H9 (cell line): ENCODE measurements around the gene ZNF680. TPM values are rescaled to one million over a fixed set of nuclear protein-coding genes. Genes with fewer than 3 reads are reported as not detected.

Experiments used
- DNase-seq: peaks from one replicate; pipeline ENCODE4 v3.0.0-alpha.2; 2017
- H2AFZ ChIP-seq: one replicate; pipeline ENCODE4 v1.6.1; 2013; ENCODE audit warnings: mild to moderate bottlenecking, low read length, control low read depth, moderate library complexity
- H2AK5ac ChIP-seq: 2 replicates; pipeline ENCODE4 v1.6.1; 2013; ENCODE audit warnings: low read length, control low read depth, mixed read lengths; ENCODE audit not compliant: insufficient read length
- H2BK120ac ChIP-seq: one replicate; pipeline ENCODE4 v1.6.1; 2013; ENCODE audit warnings: low read depth, mild to moderate bottlenecking, low read length, control low read depth, inconsistent platforms; ENCODE audit not compliant: poor library complexity, severe bottlenecking
- H2BK12ac ChIP-seq: 2 replicates; pipeline ENCODE4 v1.6.1; 2013; ENCODE audit warnings: low read length, control low read depth, mixed read lengths, low read depth; ENCODE audit not compliant: insufficient read length
- H2BK15ac ChIP-seq: 2 replicates; pipeline ENCODE4 v1.6.1; 2013; ENCODE audit warnings: low read depth, low read length, control low read depth
- H2BK20ac ChIP-seq: one replicate; pipeline ENCODE4 v1.6.1; 2013; ENCODE audit warnings: low read depth, mild to moderate bottlenecking, low read length, control low read depth, inconsistent platforms; ENCODE audit not compliant: poor library complexity, severe bottlenecking
- H2BK5ac ChIP-seq: 2 replicates; pipeline ENCODE4 v1.6.1; 2013; ENCODE audit warnings: low read length, control low read depth, mixed read lengths; ENCODE audit not compliant: insufficient read length
- H3K14ac ChIP-seq: 2 replicates; pipeline ENCODE4 v1.6.1; 2013; ENCODE audit warnings: low read length, control low read depth; ENCODE audit not compliant: insufficient read depth
- H3K18ac ChIP-seq: 2 replicates; pipeline ENCODE4 v1.6.1; 2013; ENCODE audit warnings: low read depth, mild to moderate bottlenecking, mixed read lengths, low read length, control low read depth; ENCODE audit not compliant: insufficient read length
- H3K23ac ChIP-seq: 2 replicates; pipeline ENCODE4 v1.6.1; 2013; ENCODE audit warnings: low read length, control low read depth, mixed read lengths, low read depth; ENCODE audit not compliant: insufficient read length
- H3K23me2 ChIP-seq: 2 replicates; pipeline ENCODE4 v1.6.1; 2013; ENCODE audit warnings: low read depth, mild to moderate bottlenecking, mixed read lengths, low read length, control low read depth; ENCODE audit not compliant: insufficient read length, poor library complexity, severe bottlenecking
- H3K27ac ChIP-seq: 2 replicates; pipeline ENCODE4 v1.5.1; 2013; ENCODE audit warnings: low read length, control low read depth, mixed read lengths, low read depth; ENCODE audit not compliant: insufficient read length
- H3K27me3 ChIP-seq: 2 replicates; pipeline ENCODE4 v1.6.1; 2013; ENCODE audit warnings: low read length, control low read depth, inconsistent platforms; ENCODE audit not compliant: insufficient read depth
- H3K4ac ChIP-seq: 2 replicates; pipeline ENCODE4 v1.6.1; 2013; ENCODE audit warnings: low read depth, mild to moderate bottlenecking, control low read depth, inconsistent platforms, low read length, moderate library complexity
- H3K4me1 ChIP-seq: 2 replicates; pipeline ENCODE4 v1.6.1; 2013; ENCODE audit warnings: low read length, control low read depth, inconsistent platforms; ENCODE audit not compliant: insufficient read depth
- H3K4me2 ChIP-seq: 2 replicates; pipeline ENCODE4 v1.6.1; 2013; ENCODE audit warnings: low read length, control low read depth, mixed read lengths; ENCODE audit not compliant: insufficient read length, insufficient read depth
- H3K56ac ChIP-seq: 2 replicates; pipeline ENCODE4 v1.6.1; 2013; ENCODE audit warnings: low read depth, mild to moderate bottlenecking, mixed read lengths, low read length, control low read depth; ENCODE audit not compliant: insufficient read length
- H3K79me1 ChIP-seq: 2 replicates; pipeline ENCODE4 v1.6.1; 2013; ENCODE audit warnings: low read depth, mild to moderate bottlenecking, moderate library complexity, low read length, control low read depth, inconsistent platforms; ENCODE audit not compliant: insufficient read depth, poor library complexity, severe bottlenecking
- H3K79me2 ChIP-seq: 2 replicates; pipeline ENCODE4 v1.6.1; 2013; ENCODE audit warnings: low read length, control low read depth, inconsistent platforms; ENCODE audit not compliant: insufficient read depth
- H3K9ac ChIP-seq: 2 replicates; pipeline ENCODE4 v1.6.1; 2013; ENCODE audit warnings: low read length, control low read depth, mixed read lengths; ENCODE audit not compliant: insufficient read length; ENCODE audit errors: extremely low read depth
- H3K9me3 ChIP-seq: one replicate; pipeline ENCODE4 v1.6.1; 2013; ENCODE audit warnings: low read depth, low read length, inconsistent platforms; ENCODE audit not compliant: control insufficient read depth
- H3T11ph ChIP-seq: one replicate; pipeline ENCODE4 v1.6.1; 2013; ENCODE audit warnings: mild to moderate bottlenecking, low read length, control low read depth, inconsistent platforms
- H4K20me1 ChIP-seq: one replicate; pipeline ENCODE4 v1.6.1; 2013; ENCODE audit not compliant: control insufficient read depth, insufficient read length, insufficient read depth
- H4K5ac ChIP-seq: 2 replicates; pipeline ENCODE4 v1.6.1; 2013; ENCODE audit warnings: low read depth, mild to moderate bottlenecking, mixed read lengths, low read length, control low read depth; ENCODE audit not compliant: insufficient read length
- H4K8ac ChIP-seq: replicated peaks from 2 replicates; pipeline ENCODE4 v1.6.1; 2013; ENCODE audit warnings: low read length, control low read depth, mixed read lengths, low read depth; ENCODE audit not compliant: insufficient read length
- H4K91ac ChIP-seq: 2 replicates; pipeline ENCODE4 v1.6.1; 2013; ENCODE audit warnings: low read depth, mild to moderate bottlenecking, moderate library complexity, mixed read lengths, low read length, control low read depth; ENCODE audit not compliant: insufficient read length
- H3K27ac Mint-ChIP-seq, 3 experiments: 2 replicates in 2 of 3; 3 replicates in 1 of 3; pipeline ENCODE4 v1.8.0; 2020 to 2021; ENCODE audit warnings: mixed read lengths in 3 of 3, mild to moderate bottlenecking in 1 of 3, moderate library complexity in 1 of 3
- H3K27me3 Mint-ChIP-seq: 2 replicates; pipeline ENCODE4 v1.8.0; 2021; ENCODE audit warnings: low read depth, mild to moderate bottlenecking, moderate library complexity, mixed read lengths
- H3K36me3 Mint-ChIP-seq, 3 experiments: 2 replicates in 2 of 3; 3 replicates in 1 of 3; pipeline ENCODE4 v1.8.0; 2020 to 2021; ENCODE audit warnings: low read depth in 3 of 3, mixed read lengths in 3 of 3; ENCODE audit not compliant: insufficient read depth in 1 of 3
- H3K4me1 Mint-ChIP-seq, 2 experiments: 2 replicates each; pipeline ENCODE4 v1.8.0; 2020; ENCODE audit warnings: mixed read lengths in 2 of 2
- H3K4me3 Mint-ChIP-seq, 2 experiments: 2 replicates in 1 of 2; 3 replicates in 1 of 2; pipeline ENCODE4 v1.8.0; 2020 to 2021; ENCODE audit warnings: mild to moderate bottlenecking in 2 of 2, mixed read lengths in 2 of 2, moderate library complexity in 1 of 2
- H3K9me3 Mint-ChIP-seq, 2 experiments: 2 replicates in 1 of 2; 3 replicates in 1 of 2; pipeline ENCODE4 v1.8.0; 2020; ENCODE audit warnings: mild to moderate bottlenecking in 2 of 2, mixed read lengths in 2 of 2, moderate library complexity in 1 of 2
- WGBS: extraction: QIAGEN DNeasy Blood & Tissue Kit; methylation state at CpG from one replicate; pipeline ENCODE4 v1.1.7; 2013; ENCODE audit warnings: missing lambda C conversion rate, low lambda C conversion rate, mixed read lengths; ENCODE audit not compliant: insufficient read length; ENCODE audit errors: extremely low coverage; 5-methylcytosine and 5-hydroxymethylcytosine counted together
- total RNA-seq: library from RNA; stranded (reverse); gene quantifications from 2 replicates; pipeline ENCODE4 v1.2.1, GENCODE V29; 2021
- TF ChIP-seq, protein P1 (sequence below): fragments of 200-600 bp; sonication (generic); conservative IDR thresholded peaks from 3 replicates; pipeline ENCODE4 v1.8.0; 2021; ENCODE audit warnings: antibody characterized with exemption, mild to moderate bottlenecking

Gene ZNF680
- total RNA-seq, 1 experiment from 2014 or later: 21.3 TPM

GRCh38 chr7:64602086-64602485 is 39.2 kb upstream of the ZNF680 start:
- Histone ChIP-seq H2BK15ac (no peak overlapping the region), H3K9me3 (peaks cover 84% of the 10 kb centered on the region), H3K23ac (no peak overlapping the region), H3K4ac (no peak overlapping the region), H3K14ac (no peak overlapping the region), H2AK5ac (no peak overlapping the region), H4K91ac (no peak overlapping the region), H3K27me3 (no peaks in the 10 kb centered on the region), H3K18ac (no peak overlapping the region), H3K27ac (no peak overlapping the region), H3K56ac (no peak overlapping the region), H2AFZ (no peak overlapping the region), H3K4me1 (no peaks in the 10 kb centered on the region), H3T11ph (no peak overlapping the region), H3K4me2 (no peak overlapping the region), H3K9ac (no peak overlapping the region), H2BK20ac (no peak overlapping the region), H2BK120ac (no peak overlapping the region), H4K20me1 (no peaks in the 10 kb centered on the region), H2BK12ac (no peak overlapping the region), H2BK5ac (no peak overlapping the region), H4K5ac (no peak overlapping the region), H4K8ac (no peak overlapping the region), H3K79me1 (no peaks in the 10 kb centered on the region), H3K79me2 (no peaks in the 10 kb centered on the region), H3K23me2 (no peaks in the 10 kb centered on the region)
- no CpG with 5 or more reads among the region's 3 CpGs for WGBS
- Mint-ChIP-seq H3K36me3 (peaks cover 4 to 31% (median 21%) of the 10 kb centered on the region in 3 experiments; a peak in 6 of 7 replicates), H3K27ac (no peak overlapping the region), H3K9me3 (peaks cover 82 to 86% of the 10 kb centered on the region in 2 experiments), H3K27me3 (no peaks in the 10 kb centered on the region; the same call in 1 of the 2 replicates), H3K4me1 (no peaks in the 10 kb centered on the region), H3K4me3 (no peak overlapping the region)
- DNase-seq: no peak
- TF ChIP-seq, protein P1, sequence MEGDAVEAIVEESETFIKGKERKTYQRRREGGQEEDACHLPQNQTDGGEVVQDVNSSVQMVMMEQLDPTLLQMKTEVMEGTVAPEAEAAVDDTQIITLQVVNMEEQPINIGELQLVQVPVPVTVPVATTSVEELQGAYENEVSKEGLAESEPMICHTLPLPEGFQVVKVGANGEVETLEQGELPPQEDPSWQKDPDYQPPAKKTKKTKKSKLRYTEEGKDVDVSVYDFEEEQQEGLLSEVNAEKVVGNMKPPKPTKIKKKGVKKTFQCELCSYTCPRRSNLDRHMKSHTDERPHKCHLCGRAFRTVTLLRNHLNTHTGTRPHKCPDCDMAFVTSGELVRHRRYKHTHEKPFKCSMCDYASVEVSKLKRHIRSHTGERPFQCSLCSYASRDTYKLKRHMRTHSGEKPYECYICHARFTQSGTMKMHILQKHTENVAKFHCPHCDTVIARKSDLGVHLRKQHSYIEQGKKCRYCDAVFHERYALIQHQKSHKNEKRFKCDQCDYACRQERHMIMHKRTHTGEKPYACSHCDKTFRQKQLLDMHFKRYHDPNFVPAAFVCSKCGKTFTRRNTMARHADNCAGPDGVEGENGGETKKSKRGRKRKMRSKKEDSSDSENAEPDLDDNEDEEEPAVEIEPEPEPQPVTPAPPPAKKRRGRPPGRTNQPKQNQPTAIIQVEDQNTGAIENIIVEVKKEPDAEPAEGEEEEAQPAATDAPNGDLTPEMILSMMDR: no peak
